Tibial nerve (tissue), 4 donors: ENCODE data around the gene APOBEC4. TPM values are rescaled to one million over a fixed set of nuclear protein-coding genes. Genes with fewer than 3 reads are reported as not detected.

Experiments
- DNase-seq, 2 donors: peaks; one replicate each; pipeline ENCODE4 v3.0.0-alpha.2; 2019; ENCODE audit warnings: low spot score in 2 of 2
- H3K27ac ChIP-seq, 4 donors: fragments of 200-600 bp; sonication (generic) in 3 of 4; one replicate each; pipeline ENCODE4 v1.5.1; 2017 to 2019; ENCODE audit warnings: mild to moderate bottlenecking in 1 of 4
- H3K27me3 ChIP-seq, 2 donors: fragments of 200-600 bp; sonication (generic) in 1 of 2; one replicate each; pipeline versions ENCODE4 v1.5.1 to v1.6.0; 2017 to 2019
- H3K36me3 ChIP-seq, 3 donors: fragments of 200-600 bp; sonication (generic); one replicate each; pipeline ENCODE4 v1.5.1; 2018 to 2019
- H3K4me1 ChIP-seq, 4 donors: fragments of 200-600 bp; sonication (generic) in 3 of 4; one replicate each; pipeline ENCODE4 v1.5.1; 2017 to 2019
- H3K4me3 ChIP-seq, 4 donors: fragments of 200-600 bp; sonication (generic) in 3 of 4; one replicate each; pipeline ENCODE4 v1.5.1; 2017 to 2019; ENCODE audit warnings: mild to moderate bottlenecking in 1 of 4, moderate library complexity in 1 of 4
- H3K9me3 ChIP-seq, 4 donors: fragments of 200-600 bp; sonication (generic) in 3 of 4; one replicate each; pipeline ENCODE4 v1.5.1; 2017 to 2019
- EP300 ChIP-seq, 2 donors: sonication (generic); formaldehyde crosslinking; IDR thresholded peaks; one replicate each; pipeline ENCODE4 v1.6.1; 2017; ENCODE audit warnings: antibody characterized with exemption in 2 of 2, mild to moderate bottlenecking in 1 of 2
- POLR2A ChIP-seq, 2 donors: fragments of 450-650 bp; IDR thresholded peaks; one replicate each; pipeline ENCODE4 v1.6.1; 2017; ENCODE audit warnings: antibody characterized with exemption in 2 of 2, mild to moderate bottlenecking in 2 of 2, moderate library complexity in 2 of 2
- WGBS, 2 donors: methylation state at CpG; one replicate each; pipeline ENCODE4 v1.1.5; 2018; 5-methylcytosine and 5-hydroxymethylcytosine counted together
- total RNA-seq, 4 donors: library from RNA; depleted of rRNA; stranded (reverse); fragments of >200 nt; gene quantifications; one replicate each; pipeline ENCODE4 v1.1.0, GENCODE V29; 2016
- TF ChIP-seq, protein P1 (sequence below), 5 experiments: fragments of 200-600 bp in 3 of 5; fragments of 450-650 bp in 2 of 5; sonication (generic) in 3 of 5; IDR thresholded peaks; one replicate each; pipeline ENCODE4 v1.5.1; 2016 to 2019; ENCODE audit warnings: antibody characterized with exemption in 5 of 5, mild to moderate bottlenecking in 3 of 5, moderate library complexity in 2 of 5

APOBEC4 gene
- total RNA-seq: not detected

DNA sequence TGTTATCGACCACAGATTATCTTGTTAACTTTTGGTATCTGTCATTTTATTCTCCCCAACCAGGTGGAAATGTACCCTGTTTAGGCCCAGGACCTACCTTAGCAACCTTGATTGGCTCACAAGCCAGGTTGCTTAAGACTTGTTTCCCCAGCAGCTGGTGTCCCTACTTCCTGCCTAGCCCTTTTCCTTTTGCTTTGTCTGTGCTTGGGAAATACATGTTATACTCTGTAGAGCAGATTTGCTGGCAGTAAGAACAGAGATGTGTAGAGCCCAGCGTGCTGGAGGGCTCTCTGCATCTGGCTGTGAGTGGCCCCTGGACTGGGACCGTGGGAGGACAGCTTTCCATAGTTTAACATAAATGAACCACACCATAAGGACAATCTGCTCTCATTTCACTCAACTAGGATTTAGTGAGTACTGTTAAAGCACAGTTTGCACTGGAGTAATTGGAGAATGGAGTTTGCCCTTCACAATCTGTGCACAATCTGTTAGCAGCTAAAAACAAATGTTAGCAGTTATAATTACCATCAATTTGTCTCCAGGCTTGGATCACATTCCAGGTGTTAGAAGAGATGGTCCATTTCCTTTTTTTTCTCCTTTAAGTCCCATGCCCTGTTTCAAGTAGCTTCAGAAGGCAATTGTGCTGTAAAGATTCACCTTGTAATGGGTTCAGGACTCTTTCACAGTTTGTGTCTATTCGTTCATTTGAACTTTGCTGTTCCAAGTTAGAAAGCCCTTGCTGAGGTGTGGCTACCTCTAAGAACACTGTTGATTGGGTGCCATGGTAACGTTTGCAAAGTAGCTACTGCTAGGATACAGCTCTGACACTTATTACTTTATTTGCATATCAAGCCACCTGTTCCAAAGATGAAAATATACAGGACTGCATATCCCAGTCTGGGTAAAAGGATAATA is at the start of gene APOBEC4:
TSS of gene APOBEC4 (minus strand) at position 770 of the 915 bp plus-strand sequence. CDS start 4,535 bp downstream, outside the sequence.
- WGBS, 2 donors: 70 to 77% methylated on average over 5 of the region's 5 CpGs
- Histone ChIP-seq H3K9me3 (no peaks in the 10 kb centered on the region), H3K27ac (peak within 1 kb of the TSS in 1 of 4 donors; percentile 28), H3K36me3 (no peaks in the 10 kb centered on the region), H3K27me3 (no peaks in the 10 kb centered on the region), H3K4me1 (peaks cover 0 to 34% (median 2%) of the 10 kb centered on the region in 4 donors), H3K4me3 (no peak within 1 kb of the TSS)
- TF ChIP-seq POLR2A (IDR thresholded peaks at IDR 0.05) (no peak), EP300 (IDR thresholded peaks at IDR 0.05) (no peak)
- TF ChIP-seq, protein P1, sequence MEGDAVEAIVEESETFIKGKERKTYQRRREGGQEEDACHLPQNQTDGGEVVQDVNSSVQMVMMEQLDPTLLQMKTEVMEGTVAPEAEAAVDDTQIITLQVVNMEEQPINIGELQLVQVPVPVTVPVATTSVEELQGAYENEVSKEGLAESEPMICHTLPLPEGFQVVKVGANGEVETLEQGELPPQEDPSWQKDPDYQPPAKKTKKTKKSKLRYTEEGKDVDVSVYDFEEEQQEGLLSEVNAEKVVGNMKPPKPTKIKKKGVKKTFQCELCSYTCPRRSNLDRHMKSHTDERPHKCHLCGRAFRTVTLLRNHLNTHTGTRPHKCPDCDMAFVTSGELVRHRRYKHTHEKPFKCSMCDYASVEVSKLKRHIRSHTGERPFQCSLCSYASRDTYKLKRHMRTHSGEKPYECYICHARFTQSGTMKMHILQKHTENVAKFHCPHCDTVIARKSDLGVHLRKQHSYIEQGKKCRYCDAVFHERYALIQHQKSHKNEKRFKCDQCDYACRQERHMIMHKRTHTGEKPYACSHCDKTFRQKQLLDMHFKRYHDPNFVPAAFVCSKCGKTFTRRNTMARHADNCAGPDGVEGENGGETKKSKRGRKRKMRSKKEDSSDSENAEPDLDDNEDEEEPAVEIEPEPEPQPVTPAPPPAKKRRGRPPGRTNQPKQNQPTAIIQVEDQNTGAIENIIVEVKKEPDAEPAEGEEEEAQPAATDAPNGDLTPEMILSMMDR (IDR thresholded peaks at IDR 0.05): no peak
- DNase-seq: no peak

GRCh38 chr1:183702813-183703198 is 49.7 kb upstream of the APOBEC4 start:
- DNase-seq: no peak
- H3K27ac ChIP-seq: no peak overlapping the region
- no peaks in the 10 kb centered on the region for H3K27me3 ChIP-seq
- H3K4me3 ChIP-seq: no peak overlapping the region
- H3K9me3 ChIP-seq: no peaks in the 10 kb centered on the region
- TF ChIP-seq, protein P1 (IDR thresholded peaks at IDR 0.05): no peak
- TF ChIP-seq POLR2A (IDR thresholded peaks at IDR 0.05) (no peak), EP300 (IDR thresholded peaks at IDR 0.05) (no peak)
- H3K4me1 ChIP-seq: peaks cover 0 to 7% (median 0%) of the 10 kb centered on the region in 4 donors
- H3K36me3 ChIP-seq: no peaks in the 10 kb centered on the region
- WGBS, 2 donors: 96% methylated on average over 9 of the region's 9 CpGs

- Histone ChIP-seq H3K27ac (no peak overlapping the region), H3K27me3 (no peaks in the 10 kb centered on the region), H3K36me3 (no peaks in the 10 kb centered on the region), H3K4me3 (no peak overlapping the region), H3K9me3 (no peaks in the 10 kb centered on the region), H3K4me1 (peaks cover 0 to 7% (median 0%) of the 10 kb centered on the region in 4 donors)
- TF ChIP-seq EP300 (IDR thresholded peaks at IDR 0.05): no peak
- TF ChIP-seq, protein P1 (IDR thresholded peaks at IDR 0.05): no peak
- no peak for TF ChIP-seq POLR2A (IDR thresholded peaks at IDR 0.05)
- DNase-seq: no peak
- WGBS, 2 donors: 81 to 93% methylated on average over 7 of the region's 7 CpGs
These were observed 49.1 kb upstream of the APOBEC4 start for GRCh38 chr1:183702087-183702812.

DNA sequence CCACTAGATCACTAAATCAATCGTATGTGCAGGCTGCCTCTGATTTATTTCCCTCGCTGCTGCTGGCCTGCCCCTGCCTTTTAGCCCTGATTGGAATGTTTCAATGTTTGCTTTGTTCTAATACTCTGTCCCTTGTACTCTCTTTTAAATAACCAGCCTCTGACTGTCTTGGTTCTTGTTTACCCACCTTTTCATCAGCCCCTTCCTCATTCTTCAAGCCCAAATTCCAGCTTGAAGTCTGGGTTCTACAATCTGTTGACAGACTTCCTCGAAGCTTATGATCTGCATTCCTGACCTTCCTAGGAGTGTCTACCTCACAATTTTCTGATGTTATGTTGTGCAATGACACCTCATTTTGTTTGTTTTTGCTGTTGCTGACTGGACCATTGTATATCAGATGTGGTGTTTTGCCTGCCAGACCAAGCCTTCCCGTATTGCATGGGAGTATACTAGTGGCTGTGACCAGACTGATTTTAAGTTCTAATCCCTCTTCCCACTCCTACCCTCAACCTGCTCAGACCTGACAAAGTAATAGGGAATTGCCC is 46.6 kb upstream of the APOBEC4 start:
- Histone ChIP-seq H3K4me3 (no peak overlapping the region), H3K4me1 (peaks cover 0 to 11% (median 0%) of the 10 kb centered on the region in 4 donors), H3K27ac (no peak overlapping the region), H3K27me3 (no peaks in the 10 kb centered on the region), H3K36me3 (no peaks in the 10 kb centered on the region), H3K9me3 (no peaks in the 10 kb centered on the region)
- WGBS, 2 donors: 25 to 33% methylated on average over 4 of the region's 4 CpGs
- TF ChIP-seq EP300 (IDR thresholded peaks at IDR 0.05) (no peak), POLR2A (IDR thresholded peaks at IDR 0.05) (no peak)
- TF ChIP-seq, protein P1 (IDR thresholded peaks at IDR 0.05): no peak
- DNase-seq: no peak
